ENCODE results near the gene ATP5PB.

GRCh38 chr1:111439461-111440351, 9.6 kb upstream of the ATP5PB start:
- TF ChIP-seq CTCF (conservative IDR thresholded peaks at IDR 0.05) (no peak), ZFX (IDR thresholded peaks at IDR 0.05) (no peak)

Data from C4-2B (cell line).